GM23338 (cell line): ENCODE measurements around the gene PITPNC1. TPM values are rescaled to one million over a fixed set of nuclear protein-coding genes. Genes with fewer than 3 reads are reported as not detected.

ENCODE experiments used
- ATAC-seq: fragments of 200-7000 bp; cut with Tn5 transposase; 3 replicates; pipeline ENCODE4 v1.9.1; 2020
- DNase-seq: peaks from one replicate; pipeline ENCODE4 v3.0.0-alpha.2; 2015; ENCODE audit warnings: low spot score
- H2AFZ ChIP-seq: fragments of 200-600 bp; sonication (generic); 2 replicates; pipeline ENCODE4 v1.8.0; 2016; ENCODE audit warnings: antibody characterized with exemption, mild to moderate bottlenecking, moderate library complexity
- H3F3A ChIP-seq: fragments of 200-600 bp; sonication (generic); replicated peaks from 2 replicates; pipeline ENCODE4 v1.8.0; 2017; ENCODE audit warnings: antibody characterized with exemption, mixed run types, low read depth
- H3K27ac ChIP-seq: fragments of 200-600 bp; sonication (generic); 2 replicates; pipeline ENCODE4 v1.6.1; 2016; ENCODE audit warnings: low read depth
- H3K27me3 ChIP-seq: fragments of 200-600 bp; sonication (generic); 2 replicates; pipeline ENCODE4 v1.8.0; 2016; ENCODE audit warnings: mild to moderate bottlenecking, mixed run types, moderate library complexity; ENCODE audit not compliant: insufficient read depth
- H3K36me3 ChIP-seq: fragments of 200-600 bp; sonication (generic); 2 replicates; pipeline ENCODE4 v1.8.0; 2016; ENCODE audit warnings: mild to moderate bottlenecking; ENCODE audit not compliant: insufficient read depth
- H3K4me1 ChIP-seq: fragments of 200-600 bp; sonication (generic); 2 replicates; pipeline ENCODE4 v1.8.0; 2016; ENCODE audit warnings: mild to moderate bottlenecking, moderate library complexity; ENCODE audit not compliant: insufficient read depth
- H3K4me2 ChIP-seq: fragments of 200-600 bp; sonication (generic); 2 replicates; pipeline ENCODE4 v1.7.1; 2017; ENCODE audit warnings: mixed run types
- H3K4me3 ChIP-seq: fragments of 200-600 bp; sonication (generic); 2 replicates; pipeline ENCODE4 v1.6.1; 2016; ENCODE audit warnings: mixed run types
- H3K79me2 ChIP-seq: fragments of 200-600 bp; sonication (generic); replicated peaks from 2 replicates; pipeline ENCODE4 v1.8.0; 2017; ENCODE audit warnings: mild to moderate bottlenecking; ENCODE audit not compliant: insufficient read depth
- H3K9me2 ChIP-seq: fragments of 200-600 bp; sonication (generic); 2 replicates; pipeline ENCODE4 v1.8.0; 2017; ENCODE audit not compliant: insufficient read depth
- H4K20me1 ChIP-seq: fragments of 200-600 bp; sonication (generic); replicated peaks from 2 replicates; pipeline ENCODE4 v1.8.0; 2017; ENCODE audit warnings: mild to moderate bottlenecking; ENCODE audit not compliant: insufficient read depth
- H3K27ac Mint-ChIP-seq: 2 replicates; pipeline ENCODE4 v1.8.0; 2020; ENCODE audit warnings: inconsistent platforms, mild to moderate bottlenecking, moderate library complexity, mixed read lengths
- H3K27me3 Mint-ChIP-seq: 3 replicates; pipeline ENCODE4 v1.8.0; 2022; ENCODE audit warnings: low read depth, mild to moderate bottlenecking, moderate library complexity, mixed read lengths, inconsistent platforms; ENCODE audit not compliant: insufficient read depth, poor library complexity
- H3K36me3 Mint-ChIP-seq: 3 replicates; pipeline ENCODE4 v1.8.0; 2021; ENCODE audit warnings: low read depth, mild to moderate bottlenecking, inconsistent platforms, moderate library complexity, mixed read lengths
- H3K4me1 Mint-ChIP-seq: 3 replicates; pipeline ENCODE4 v1.8.0; 2020; ENCODE audit warnings: mild to moderate bottlenecking, inconsistent platforms, mixed read lengths
- H3K4me3 Mint-ChIP-seq: 3 replicates; pipeline ENCODE4 v1.8.0; 2021; ENCODE audit warnings: moderate library complexity, mild to moderate bottlenecking, inconsistent platforms, mixed read lengths
- H3K9me3 Mint-ChIP-seq: 3 replicates; pipeline ENCODE4 v1.8.0; 2020; ENCODE audit warnings: moderate library complexity, mild to moderate bottlenecking, inconsistent platforms, mixed read lengths
- CREB1 ChIP-seq: fragments of 250-450 bp; sonication (Bioruptor Pico); IDR thresholded peaks from 2 replicates; pipeline ENCODE4 v1.5.0; 2020; ENCODE audit warnings: low read depth, mild to moderate bottlenecking, moderate library complexity
- CTCF ChIP-seq, 2 experiments: fragments of 200-600 bp in 1 of 2; sonication (generic) in 1 of 2; conservative IDR thresholded peaks; 2 replicates each; pipeline versions ENCODE4 v1.5.1 to v1.6.1; 2016 to 2017; ENCODE audit warnings: antibody characterized with exemption in 2 of 2, low read depth in 2 of 2, mild to moderate bottlenecking in 2 of 2, moderate library complexity in 1 of 2
- EZH2 ChIP-seq: fragments of 200-600 bp; sonication (generic); IDR thresholded peaks from one replicate; pipeline ENCODE4 v1.8.0; 2017; ENCODE audit warnings: antibody characterized with exemption, mild to moderate bottlenecking, low read depth; ENCODE audit not compliant: unreplicated experiment
- JUNB ChIP-seq: IDR thresholded peaks from one replicate; pipeline ENCODE4 v1.6.1; 2016; ENCODE audit warnings: antibody characterized with exemption; ENCODE audit not compliant: unreplicated experiment
- NANOG ChIP-seq: IDR thresholded peaks from 2 replicates; pipeline ENCODE4 v1.6.1; 2016; ENCODE audit warnings: antibody characterized with exemption, borderline replicate concordance
- POLR2AphosphoS5 ChIP-seq: IDR thresholded peaks from 2 replicates; pipeline ENCODE4 v1.6.1; 2016; ENCODE audit warnings: antibody characterized with exemption, low read depth
- STAT1 ChIP-seq: IDR thresholded peaks from one replicate; pipeline ENCODE4 v1.6.1; 2016; ENCODE audit warnings: antibody characterized with exemption; ENCODE audit not compliant: unreplicated experiment
- ZNF114 ChIP-seq: fragments of 250-450 bp; sonication (Bioruptor Pico); IDR thresholded peaks from 2 replicates; pipeline ENCODE4 v1.5.0; 2020; ENCODE audit warnings: mild to moderate bottlenecking, moderate library complexity
- ZNF462 ChIP-seq: fragments of 250-450 bp; sonication (Bioruptor Pico); IDR thresholded peaks from 2 replicates; pipeline ENCODE4 v1.5.0; 2020; ENCODE audit warnings: mild to moderate bottlenecking, moderate library complexity
- polyA plus RNA-seq: library from polyadenylated mRNA; unstranded; fragments of >200 nt; fragmentation: Nextera tagmentation; extraction: Ambion mirVana; gene quantifications from 2 replicates; pipeline ENCODE4 v1.2.1, GENCODE V29; 2016
- total RNA-seq: library from RNA; depleted of rRNA; stranded (reverse); fragments of >200 nt; shearing (Covaris generic); gene quantifications from 2 replicates; pipeline ENCODE4 v1.2.3, GENCODE V29; 2014
- TF ChIP-seq, protein P1 (sequence below): IDR thresholded peaks from 2 replicates; pipeline ENCODE4 v1.6.1; 2016; ENCODE audit warnings: antibody characterized with exemption

Gene PITPNC1
- total and polyA plus RNA-seq, 2 experiments from 2014 or later, result 23.0 to 32.6 TPM

GRCh38 chr17:67602974-67603373 is 225.9 kb downstream of the PITPNC1 start:
- no peaks in the 10 kb centered on the region for H3K27me3 ChIP-seq
- H3K4me1 ChIP-seq, result peaks cover 18% of the 10 kb centered on the region
- ATAC-seq (peak; percentile 91), DNase-seq (peak; percentile 87)
- no peak overlapping the region for H3K27ac ChIP-seq
- Mint-ChIP-seq H3K4me3 (no peak overlapping the region), H3K27me3 (peaks cover 5% of the 10 kb centered on the region), H3K9me3 (peaks cover 12% of the 10 kb centered on the region; the same call in 2 of the 3 replicates), H3K4me1 (peaks cover 19% of the 10 kb centered on the region), H3K27ac (no peak overlapping the region), H3K36me3 (peaks cover 14% of the 10 kb centered on the region)
- H3K9me2 ChIP-seq, result peaks cover 4% of the 10 kb centered on the region; the same call in 1 of the 2 replicates
- H3K4me2 ChIP-seq, result no peak overlapping the region
- no peak overlapping the region for H3K4me3 ChIP-seq
- TF ChIP-seq NANOG (no peak), POLR2AphosphoS5 (no peak), CTCF (conservative IDR thresholded peaks at IDR 0.05; ENCODE audit: low read depth in 2 of 2) (peak; percentile 80 to 88)
- H2AFZ ChIP-seq, result no peak overlapping the region
- no peaks in the 10 kb centered on the region for H3F3A ChIP-seq
- H3K79me2 ChIP-seq, result no peaks in the 10 kb centered on the region
- H3K36me3 ChIP-seq, result no peaks in the 10 kb centered on the region
- H4K20me1 ChIP-seq, result no peaks in the 10 kb centered on the region

DNA sequence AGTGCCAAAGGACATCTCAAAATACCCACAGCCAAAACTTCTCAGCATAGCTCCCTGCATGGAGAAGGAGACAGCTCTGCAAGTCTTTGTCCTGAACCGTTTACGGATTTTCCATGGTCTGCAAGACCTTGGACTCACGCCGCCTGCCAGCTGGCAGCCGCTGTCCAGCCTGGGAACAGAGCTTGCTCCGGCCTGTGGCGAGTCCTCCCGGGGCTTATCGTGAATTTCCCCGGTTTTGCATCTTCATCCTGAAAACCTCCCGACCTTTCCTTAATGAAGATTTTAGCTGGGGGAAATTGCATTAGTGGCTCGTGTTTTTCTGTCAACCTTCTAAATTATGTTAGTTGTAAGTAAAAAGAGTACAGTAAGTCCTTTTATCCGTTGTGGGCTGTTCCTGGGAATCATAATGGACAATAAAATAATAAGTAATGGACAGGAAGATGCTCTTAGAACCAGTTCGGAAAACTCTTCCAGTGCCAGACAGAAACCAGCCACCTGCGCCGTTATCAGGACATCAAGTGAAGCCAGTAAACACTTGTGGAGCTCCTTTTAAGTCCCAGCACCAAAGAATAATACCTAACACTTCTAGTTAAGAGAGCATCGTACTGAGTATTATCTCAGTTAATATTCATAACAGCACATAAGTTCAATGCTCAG is 228.3 kb downstream of the PITPNC1 start:
- no peak overlapping the region for H3K4me3 ChIP-seq
- peaks cover 7% of the 10 kb centered on the region for H3K27me3 Mint-ChIP-seq
- no peak overlapping the region for H2AFZ ChIP-seq
- no peaks in the 10 kb centered on the region for H3F3A ChIP-seq
- no peak for ATAC-seq
- H3K79me2 ChIP-seq, result no peaks in the 10 kb centered on the region
- peaks cover 16% of the 10 kb centered on the region for H3K4me1 ChIP-seq
- no peak overlapping the region for H3K27ac Mint-ChIP-seq
- TF ChIP-seq EZH2 (no peak), STAT1 (no peak), ZNF462 (CRISPR knock-in tag) (no peak), JUNB (no peak), POLR2AphosphoS5 (no peak), ZNF114 (no peak), CREB1 (CRISPR knock-in tag) (no peak)
- TF ChIP-seq, protein P1, sequence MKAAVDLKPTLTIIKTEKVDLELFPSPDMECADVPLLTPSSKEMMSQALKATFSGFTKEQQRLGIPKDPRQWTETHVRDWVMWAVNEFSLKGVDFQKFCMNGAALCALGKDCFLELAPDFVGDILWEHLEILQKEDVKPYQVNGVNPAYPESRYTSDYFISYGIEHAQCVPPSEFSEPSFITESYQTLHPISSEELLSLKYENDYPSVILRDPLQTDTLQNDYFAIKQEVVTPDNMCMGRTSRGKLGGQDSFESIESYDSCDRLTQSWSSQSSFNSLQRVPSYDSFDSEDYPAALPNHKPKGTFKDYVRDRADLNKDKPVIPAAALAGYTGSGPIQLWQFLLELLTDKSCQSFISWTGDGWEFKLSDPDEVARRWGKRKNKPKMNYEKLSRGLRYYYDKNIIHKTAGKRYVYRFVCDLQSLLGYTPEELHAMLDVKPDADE, result no peak
- no peak for DNase-seq
- H3K4me3 Mint-ChIP-seq, result no peak overlapping the region
- H3K4me2 ChIP-seq, result no peak overlapping the region
- H3K9me3 Mint-ChIP-seq, result 0 out of 3 replicates have a peak, but pooled peaks cover under 1% of the 10 kb centered on the region
- peak overlapping the region; percentile 45; the same call in 1 of the 2 replicates for H3K27ac ChIP-seq
- H3K36me3 ChIP-seq, result no peaks in the 10 kb centered on the region
- peaks cover 17% of the 10 kb centered on the region for H3K4me1 Mint-ChIP-seq
- no peaks in the 10 kb centered on the region for H4K20me1 ChIP-seq
- no peaks in the 10 kb centered on the region for H3K27me3 ChIP-seq
- no peaks in the 10 kb centered on the region for H3K9me2 ChIP-seq
- peaks cover 1% of the 10 kb centered on the region; the same call in 1 of the 3 replicates for H3K36me3 Mint-ChIP-seq
